Activated T-helper 17 cell treated with anti-CD3 and anti-CD28 coated beads, Interleukin-2, amount 50 U/mL, for 72 hours (primary cell): ENCODE measurements around the gene SIGLEC9. TPM values are rescaled to one million over a fixed set of nuclear protein-coding genes. Genes with fewer than 3 reads are reported as not detected.
"Not testable (repeated sequence)": the region's sequence is repeated elsewhere in the genome, so short reads cannot be mapped to it uniquely, and the experiment has no call there.

Experiments
- ATAC-seq: fragments of 150-1000 bp; cut with Tn5 transposase; replicated peaks from 2 replicates; pipeline ENCODE4 v1.10.0; 2021; ENCODE audit warnings: mild to moderate bottlenecking, moderate library complexity
- H3K27ac Mint-ChIP-seq: one replicate; pipeline ENCODE4 v1.8.0; 2022; ENCODE audit warnings: mixed read lengths
- H3K27me3 Mint-ChIP-seq: one replicate; pipeline ENCODE4 v1.8.0; 2022; ENCODE audit warnings: mixed read lengths
- H3K36me3 Mint-ChIP-seq: one replicate; pipeline ENCODE4 v1.8.0; 2022; ENCODE audit warnings: low read depth, mild to moderate bottlenecking, mixed read lengths
- H3K4me1 Mint-ChIP-seq: one replicate; pipeline ENCODE4 v1.8.0; 2022; ENCODE audit warnings: mixed read lengths
- H3K4me3 Mint-ChIP-seq: one replicate; pipeline ENCODE4 v1.8.0; 2022; ENCODE audit warnings: mild to moderate bottlenecking, mixed read lengths
- H3K9me3 Mint-ChIP-seq: one replicate; pipeline ENCODE4 v1.8.0; 2022; ENCODE audit warnings: mixed read lengths
- total RNA-seq, 2 donors: library from RNA; stranded (reverse); gene quantifications; one replicate each; pipeline ENCODE4 v1.2.3, GENCODE V29; 2022

The SIGLEC9 gene
- total RNA-seq, 2 donors from 2014 or later, result 0.15 to 0.74 TPM

- H3K9me3 Mint-ChIP-seq, result no peaks in the 10 kb centered on the region
- no peak for ATAC-seq
- peaks cover 9% of the 10 kb centered on the region for H3K4me1 Mint-ChIP-seq
- H3K27ac Mint-ChIP-seq, result no peak overlapping the region
- no peak overlapping the region for H3K4me3 Mint-ChIP-seq
- peaks cover 7% of the 10 kb centered on the region for H3K27me3 Mint-ChIP-seq
- no peaks in the 10 kb centered on the region for H3K36me3 Mint-ChIP-seq
Measured at GRCh38 chr19:51140441-51140840, 15.7 kb downstream of the SIGLEC9 start.

DNA sequence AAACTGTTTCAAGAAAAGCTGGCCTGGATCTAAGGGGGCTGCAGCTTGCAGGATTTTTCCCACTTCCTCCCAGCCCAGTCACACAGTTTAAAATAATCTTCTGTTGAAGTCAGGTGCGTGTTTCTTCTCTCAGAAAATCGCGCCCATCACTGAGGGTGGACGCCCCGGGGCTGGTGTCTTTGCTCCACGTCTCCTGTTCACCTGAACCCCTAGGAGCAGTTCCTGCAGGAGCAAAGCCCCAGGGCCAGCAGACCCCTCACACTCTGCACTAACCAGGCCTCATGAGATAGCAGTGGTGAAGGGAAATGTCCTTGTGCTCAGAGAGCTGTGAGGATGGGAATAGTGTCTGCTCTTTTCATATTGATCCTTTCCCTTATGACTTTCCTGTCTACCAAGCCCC, 16.5 kb downstream of the SIGLEC9 start:
- Mint-ChIP-seq H3K36me3 (no peaks in the 10 kb centered on the region), H3K27ac (no peak overlapping the region), H3K4me3 (no peak overlapping the region), H3K9me3 (no peaks in the 10 kb centered on the region), H3K4me1 (peaks cover 9% of the 10 kb centered on the region), H3K27me3 (peaks cover 7% of the 10 kb centered on the region)
- no peak for ATAC-seq

- Mint-ChIP-seq H3K9me3 (no peaks in the 10 kb centered on the region), H3K27ac (no peak within 1 kb of the TSS), H3K36me3 (no peaks in the 10 kb centered on the region), H3K4me1 (peaks cover 5% of the 10 kb centered on the region), H3K4me3 (no peak within 1 kb of the TSS), H3K27me3 (peaks cover 7% of the 10 kb centered on the region)
- ATAC-seq, result no peak
Measured at GRCh38 chr19:51142119-51142518, 17.4 kb downstream of the SIGLEC9 start, which contains the start of gene SIGLEC7. SIGLEC7 (plus strand) TSS chr19:51142301; CDS start chr19:51142370, 69 bp downstream.

GRCh38 chr19:51142809-51143475, 18.2 kb downstream of the SIGLEC9 start:
- H3K4me1 Mint-ChIP-seq, H3K4me3 Mint-ChIP-seq, H3K27me3 Mint-ChIP-seq, ATAC-seq, H3K36me3 Mint-ChIP-seq, H3K27ac Mint-ChIP-seq, H3K9me3 Mint-ChIP-seq: not testable (repeated sequence)

- Mint-ChIP-seq H3K4me3 (no peak overlapping the region), H3K9me3 (no peaks in the 10 kb centered on the region), H3K27me3 (peaks cover 7% of the 10 kb centered on the region), H3K27ac (no peak overlapping the region), H3K36me3 (no peaks in the 10 kb centered on the region), H3K4me1 (no peaks in the 10 kb centered on the region)
- no peak for ATAC-seq
Measured at GRCh38 chr19:51143486-51143885, 18.8 kb downstream of the SIGLEC9 start.

GRCh38 chr19:51144482-51145045, 19.9 kb downstream of the SIGLEC9 start:
- H3K27me3 Mint-ChIP-seq, result peaks cover 3% of the 10 kb centered on the region
- H3K4me3 Mint-ChIP-seq, result no peak overlapping the region
- no peaks in the 10 kb centered on the region for H3K9me3 Mint-ChIP-seq
- no peaks in the 10 kb centered on the region for H3K4me1 Mint-ChIP-seq
- H3K27ac Mint-ChIP-seq, result no peak overlapping the region
- ATAC-seq, result no peak
- H3K36me3 Mint-ChIP-seq, result no peaks in the 10 kb centered on the region

DNA sequence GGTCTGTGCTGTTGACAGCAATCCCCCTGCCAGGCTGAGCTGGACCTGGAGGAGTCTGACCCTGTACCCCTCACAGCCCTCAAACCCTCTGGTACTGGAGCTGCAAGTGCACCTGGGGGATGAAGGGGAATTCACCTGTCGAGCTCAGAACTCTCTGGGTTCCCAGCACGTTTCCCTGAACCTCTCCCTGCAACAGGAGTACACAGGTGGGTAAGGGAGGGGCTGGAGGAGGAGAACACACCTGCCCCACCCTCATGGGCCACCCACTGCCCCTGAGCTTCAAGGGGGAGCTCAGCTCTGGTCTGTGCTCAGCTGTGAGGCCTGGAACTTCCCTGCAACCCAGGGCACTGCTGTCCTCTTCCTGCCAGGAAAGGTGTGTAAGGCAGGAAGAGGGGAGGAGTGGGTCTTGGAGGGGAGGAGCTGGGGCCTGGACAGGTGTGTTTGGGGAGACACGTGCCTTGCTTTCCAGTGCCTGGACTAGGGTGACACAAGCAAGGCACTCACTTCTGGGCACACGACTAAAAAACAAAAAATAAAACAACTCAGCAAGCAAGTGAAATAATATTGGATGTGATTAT, 21.3 kb downstream of the SIGLEC9 start:
- Mint-ChIP-seq H3K27ac (no peak overlapping the region), H3K36me3 (no peaks in the 10 kb centered on the region), H3K27me3 (peaks cover 7% of the 10 kb centered on the region), H3K4me1 (no peaks in the 10 kb centered on the region), H3K4me3 (no peak overlapping the region), H3K9me3 (no peaks in the 10 kb centered on the region)
- ATAC-seq, result no peak

DNA sequence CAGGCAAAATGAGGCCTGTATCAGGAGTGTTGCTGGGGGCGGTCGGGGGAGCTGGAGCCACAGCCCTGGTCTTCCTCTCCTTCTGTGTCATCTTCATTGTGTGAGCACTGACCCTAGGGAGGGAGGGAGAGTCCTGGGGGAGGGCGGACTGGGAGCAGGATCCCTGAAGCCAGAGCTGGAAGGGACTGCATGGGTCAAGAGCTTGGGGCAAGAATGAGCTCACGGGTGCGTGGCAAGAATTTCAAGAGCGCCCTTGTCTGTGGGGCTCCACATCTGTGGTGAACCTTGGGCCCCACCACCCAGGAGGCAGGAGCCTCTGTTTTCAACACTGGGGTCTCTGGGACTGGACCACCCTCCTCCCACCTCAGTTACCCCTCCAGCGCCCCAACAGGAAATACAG, 22.0 kb downstream of the SIGLEC9 start:
- ATAC-seq, result no peak
- no peaks in the 10 kb centered on the region for H3K9me3 Mint-ChIP-seq
- peaks cover 8% of the 10 kb centered on the region for H3K27me3 Mint-ChIP-seq
- no peak overlapping the region for H3K4me3 Mint-ChIP-seq
- no peaks in the 10 kb centered on the region for H3K36me3 Mint-ChIP-seq
- H3K27ac Mint-ChIP-seq, result no peak overlapping the region
- H3K4me1 Mint-ChIP-seq, result no peaks in the 10 kb centered on the region

DNA sequence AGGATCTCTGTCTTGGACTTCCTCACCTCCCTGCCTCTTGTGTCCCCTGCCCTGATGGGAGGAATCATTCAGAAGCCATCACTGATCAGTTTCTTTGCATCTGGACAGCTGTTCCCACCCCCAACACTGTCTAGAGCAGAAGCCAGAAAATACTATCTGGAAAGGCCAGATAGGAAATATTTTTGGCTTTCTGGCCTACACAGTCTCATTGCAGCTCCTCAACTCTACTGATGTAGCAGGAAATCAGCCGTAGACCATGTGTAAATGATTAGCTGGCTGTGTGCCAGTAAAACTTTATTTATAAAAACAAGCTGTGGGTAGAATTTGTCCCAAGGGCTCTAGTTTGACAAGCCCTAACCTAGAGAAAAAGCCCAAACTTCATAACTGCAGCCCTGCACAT, 23.0 kb downstream of the SIGLEC9 start:
- Mint-ChIP-seq H3K27ac (no peak overlapping the region), H3K9me3 (no peaks in the 10 kb centered on the region), H3K36me3 (no peaks in the 10 kb centered on the region), H3K27me3 (peaks cover 11% of the 10 kb centered on the region), H3K4me3 (no peak overlapping the region), H3K4me1 (no peaks in the 10 kb centered on the region)
- ATAC-seq, result no peak

GRCh38 chr19:51148580-51148979, 23.9 kb downstream of the SIGLEC9 start:
- Mint-ChIP-seq H3K4me1 (no peaks in the 10 kb centered on the region), H3K36me3 (no peaks in the 10 kb centered on the region), H3K27ac (no peak overlapping the region), H3K27me3 (peaks cover 15% of the 10 kb centered on the region), H3K9me3 (no peaks in the 10 kb centered on the region), H3K4me3 (no peak overlapping the region)
- ATAC-seq, result no peak

GRCh38 chr19:51150627-51151026, 25.9 kb downstream of the SIGLEC9 start:
- H3K9me3 Mint-ChIP-seq, result no peaks in the 10 kb centered on the region
- no peak overlapping the region for H3K4me3 Mint-ChIP-seq
- no peak for ATAC-seq

GRCh38 chr19:51156710-51157109, 32.0 kb downstream of the SIGLEC9 start:
- Mint-ChIP-seq H3K27ac (no peak overlapping the region), H3K27me3 (peaks cover 10% of the 10 kb centered on the region), H3K4me1 (peaks cover 8% of the 10 kb centered on the region), H3K36me3 (no peaks in the 10 kb centered on the region), H3K9me3 (no peaks in the 10 kb centered on the region), H3K4me3 (no peak overlapping the region)
- ATAC-seq, result no peak

More at GRCh38 chr19:51150627-51151026, 25.9 kb downstream of the SIGLEC9 start:
- H3K27ac Mint-ChIP-seq, result no peak overlapping the region
- no peaks in the 10 kb centered on the region for H3K36me3 Mint-ChIP-seq
- no peaks in the 10 kb centered on the region for H3K4me1 Mint-ChIP-seq
- H3K27me3 Mint-ChIP-seq, result peaks cover 11% of the 10 kb centered on the region

DNA sequence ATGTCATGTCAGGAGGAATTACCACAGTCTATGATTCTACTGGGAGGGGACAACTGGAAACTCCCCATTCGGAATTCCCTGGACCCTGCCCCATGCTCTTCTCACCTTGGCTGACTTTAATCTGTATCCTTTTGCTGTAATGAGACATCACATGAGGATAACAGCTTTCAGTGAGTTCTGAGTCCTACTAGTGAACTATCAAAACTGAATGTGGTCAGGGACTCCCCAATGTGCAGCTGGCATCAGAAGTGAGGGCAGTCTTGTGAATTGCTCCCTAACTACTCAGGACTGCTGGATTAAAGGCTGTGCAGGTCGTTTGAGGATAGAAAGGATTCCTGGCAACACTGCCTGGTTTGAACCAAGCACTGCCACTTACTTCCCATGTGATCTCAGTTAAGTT, 32.6 kb downstream of the SIGLEC9 start:
- Mint-ChIP-seq H3K4me1 (peaks cover 8% of the 10 kb centered on the region), H3K27ac (no peak overlapping the region), H3K4me3 (no peak overlapping the region), H3K9me3 (no peaks in the 10 kb centered on the region), H3K27me3 (peaks cover 10% of the 10 kb centered on the region), H3K36me3 (no peaks in the 10 kb centered on the region)
- peak; percentile 38 for ATAC-seq

- Mint-ChIP-seq H3K9me3 (no peaks in the 10 kb centered on the region), H3K4me1 (peaks cover 8% of the 10 kb centered on the region), H3K27me3 (peaks cover 3% of the 10 kb centered on the region), H3K36me3 (no peaks in the 10 kb centered on the region), H3K4me3 (no peak overlapping the region), H3K27ac (no peak overlapping the region)
- peak; percentile 74 for ATAC-seq
Measured at GRCh38 chr19:51158474-51159129, 33.9 kb downstream of the SIGLEC9 start.

DNA sequence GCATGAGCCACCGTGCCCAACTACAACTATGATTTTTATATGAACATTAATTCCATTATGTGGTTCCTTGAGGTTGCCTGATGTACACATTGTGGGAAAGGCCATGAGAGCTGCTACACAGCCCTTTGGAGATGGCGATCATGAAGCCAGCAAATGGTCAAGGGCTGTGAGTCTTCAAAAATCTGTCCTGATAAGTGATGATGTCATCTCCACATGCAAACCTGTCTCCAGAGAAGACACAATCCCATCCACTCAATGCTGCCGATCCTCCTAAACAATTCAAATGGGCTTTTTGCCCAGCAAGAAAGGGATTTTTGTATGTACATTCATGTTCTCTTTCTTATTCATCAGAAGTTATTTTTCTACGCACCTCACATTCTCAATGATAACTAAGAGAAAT, 35.0 kb downstream of the SIGLEC9 start:
- Mint-ChIP-seq H3K4me3 (no peak overlapping the region), H3K27ac (no peak overlapping the region), H3K27me3 (peaks cover 3% of the 10 kb centered on the region), H3K4me1 (peaks cover 8% of the 10 kb centered on the region), H3K9me3 (no peaks in the 10 kb centered on the region), H3K36me3 (no peaks in the 10 kb centered on the region)
- ATAC-seq, result no peak
